Hepatocyte (in vitro differentiated cells): ENCODE results near the gene LYRM4. TPM values are rescaled to one million over a fixed set of nuclear protein-coding genes. Genes with fewer than 3 reads are reported as not detected.

Source experiments
- DNase-seq: peaks from one replicate; pipeline ENCODE4 v3.0.0-alpha.2; 2016; ENCODE audit warnings: low spot score
- H2AFZ ChIP-seq: fragments of 200-600 bp; sonication (generic); 2 replicates; pipeline ENCODE4 v1.6.0; 2016; ENCODE audit warnings: antibody characterized with exemption, mild to moderate bottlenecking
- H3K27ac ChIP-seq: fragments of 200-600 bp; sonication (generic); 2 replicates; pipeline ENCODE4 v1.5.1; 2016; ENCODE audit warnings: mild to moderate bottlenecking
- H3K27me3 ChIP-seq: fragments of 200-600 bp; sonication (generic); 2 replicates; pipeline ENCODE4 v1.6.1; 2016
- H3K36me3 ChIP-seq: fragments of 200-600 bp; sonication (generic); replicated peaks from 2 replicates; pipeline ENCODE4 v1.5.1; 2016; ENCODE audit warnings: low read depth; ENCODE audit not compliant: insufficient read depth
- H3K4me1 ChIP-seq: fragments of 200-600 bp; sonication (generic); 2 replicates; pipeline ENCODE4 v1.5.1; 2016; ENCODE audit warnings: mild to moderate bottlenecking, moderate library complexity; ENCODE audit not compliant: insufficient read depth
- H3K4me2 ChIP-seq: fragments of 200-600 bp; sonication (generic); 2 replicates; pipeline ENCODE4 v1.6.0; 2016
- H3K4me3 ChIP-seq: fragments of 200-600 bp; sonication (generic); 2 replicates; pipeline ENCODE4 v1.5.1; 2016; ENCODE audit warnings: mild to moderate bottlenecking
- H3K79me2 ChIP-seq: fragments of 200-600 bp; sonication (generic); 2 replicates; pipeline ENCODE4 v1.6.0; 2017; ENCODE audit warnings: mild to moderate bottlenecking
- H3K9me2 ChIP-seq: fragments of 200-600 bp; sonication (generic); replicated peaks from 2 replicates; pipeline ENCODE4 v1.6.0; 2017; ENCODE audit warnings: mild to moderate bottlenecking; ENCODE audit not compliant: insufficient read depth
- H3K9me3 ChIP-seq: fragments of 200-600 bp; sonication (generic); 2 replicates; pipeline ENCODE4 v1.5.1; 2016; ENCODE audit warnings: low read depth, mild to moderate bottlenecking
- H4K20me1 ChIP-seq: fragments of 200-600 bp; sonication (generic); 2 replicates; pipeline ENCODE4 v1.6.0; 2016; ENCODE audit warnings: mild to moderate bottlenecking; ENCODE audit not compliant: insufficient read depth, poor library complexity, severe bottlenecking
- EZH2 ChIP-seq: fragments of 200-600 bp; sonication (generic); IDR thresholded peaks from 2 replicates; pipeline ENCODE4 v1.6.1; 2016; ENCODE audit warnings: antibody characterized with exemption, mild to moderate bottlenecking, borderline replicate concordance
- EZH2phosphoT487 ChIP-seq: fragments of 200-600 bp; sonication (generic); IDR thresholded peaks from one replicate; pipeline ENCODE4 v1.6.1; 2018; ENCODE audit warnings: antibody characterized with exemption, mild to moderate bottlenecking, low read depth, moderate library complexity; ENCODE audit not compliant: unreplicated experiment, severe bottlenecking
- WGBS: methylation state at CpG from one replicate; pipeline ENCODE4 v1.1.6; 2016; ENCODE audit warnings: low lambda C conversion rate; ENCODE audit errors: missing lambda C conversion rate; 5-methylcytosine and 5-hydroxymethylcytosine counted together
- polyA plus RNA-seq: library from polyadenylated mRNA; unstranded; fragments of >200 nt; fragmentation: Nextera tagmentation; extraction: Ambion mirVana; gene quantifications from 2 replicates; pipeline ENCODE4 v1.2.1, GENCODE V29; 2016
- total RNA-seq: library from RNA; depleted of rRNA; stranded (reverse); fragments of >200 nt; gene quantifications from 2 replicates; pipeline ENCODE4 v1.2.3, GENCODE V29; 2014
- TF ChIP-seq, protein P1 (sequence below): fragments of 200-600 bp; sonication (generic); IDR thresholded peaks from 2 replicates; pipeline ENCODE4 v1.5.1; 2016; ENCODE audit warnings: antibody characterized with exemption, mild to moderate bottlenecking; ENCODE audit not compliant: poor library complexity

LYRM4 gene
- total and polyA plus RNA-seq, 2 experiments from 2014 or later: 20.5 to 22.9 TPM

DNA sequence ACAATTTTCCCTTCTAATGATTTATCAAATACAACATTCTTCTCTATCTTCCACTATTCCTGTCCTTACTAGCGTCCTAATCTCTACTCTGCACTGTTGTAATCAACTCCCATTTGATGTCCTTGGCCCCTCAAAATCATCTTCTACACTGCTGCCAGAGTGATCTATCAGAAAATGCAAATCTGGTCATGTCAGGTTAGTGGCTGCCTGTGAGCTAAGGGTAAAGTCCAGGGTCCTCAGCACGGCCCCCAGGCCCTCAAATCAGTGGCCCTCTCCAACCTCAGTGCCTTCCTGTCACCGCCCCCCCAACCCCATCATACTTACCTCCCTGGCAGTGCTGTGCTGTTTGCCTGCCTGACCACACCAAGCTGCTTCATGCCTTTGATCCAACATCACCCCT lies 3.8 kb downstream of the LYRM4 start:
- TF ChIP-seq EZH2phosphoT487 (no peak), EZH2 (no peak)
- TF ChIP-seq, protein P1, sequence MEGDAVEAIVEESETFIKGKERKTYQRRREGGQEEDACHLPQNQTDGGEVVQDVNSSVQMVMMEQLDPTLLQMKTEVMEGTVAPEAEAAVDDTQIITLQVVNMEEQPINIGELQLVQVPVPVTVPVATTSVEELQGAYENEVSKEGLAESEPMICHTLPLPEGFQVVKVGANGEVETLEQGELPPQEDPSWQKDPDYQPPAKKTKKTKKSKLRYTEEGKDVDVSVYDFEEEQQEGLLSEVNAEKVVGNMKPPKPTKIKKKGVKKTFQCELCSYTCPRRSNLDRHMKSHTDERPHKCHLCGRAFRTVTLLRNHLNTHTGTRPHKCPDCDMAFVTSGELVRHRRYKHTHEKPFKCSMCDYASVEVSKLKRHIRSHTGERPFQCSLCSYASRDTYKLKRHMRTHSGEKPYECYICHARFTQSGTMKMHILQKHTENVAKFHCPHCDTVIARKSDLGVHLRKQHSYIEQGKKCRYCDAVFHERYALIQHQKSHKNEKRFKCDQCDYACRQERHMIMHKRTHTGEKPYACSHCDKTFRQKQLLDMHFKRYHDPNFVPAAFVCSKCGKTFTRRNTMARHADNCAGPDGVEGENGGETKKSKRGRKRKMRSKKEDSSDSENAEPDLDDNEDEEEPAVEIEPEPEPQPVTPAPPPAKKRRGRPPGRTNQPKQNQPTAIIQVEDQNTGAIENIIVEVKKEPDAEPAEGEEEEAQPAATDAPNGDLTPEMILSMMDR: no peak
- no peak overlapping the region for H3K27ac ChIP-seq
- H4K20me1 ChIP-seq: no peaks in the 10 kb centered on the region
- H3K4me1 ChIP-seq: no peaks in the 10 kb centered on the region
- no peaks in the 10 kb centered on the region for H3K9me2 ChIP-seq
- H3K27me3 ChIP-seq: no peaks in the 10 kb centered on the region
- no peak for DNase-seq
- no peaks in the 10 kb centered on the region for H3K36me3 ChIP-seq
- 88% methylated on average over 3 of the region's 3 CpGs for WGBS
- H3K4me2 ChIP-seq: no peak overlapping the region
- H3K79me2 ChIP-seq: peaks cover 21% of the 10 kb centered on the region
- no peaks in the 10 kb centered on the region for H3K9me3 ChIP-seq
- H3K4me3 ChIP-seq: no peak overlapping the region
- H2AFZ ChIP-seq: no peak overlapping the region

GRCh38 chr6:5250911-5251310 lies 9.8 kb downstream of the LYRM4 start:
- TF ChIP-seq EZH2 (no peak), EZH2phosphoT487 (no peak)
- TF ChIP-seq, protein P1: no peak
- H3K4me1 ChIP-seq: no peaks in the 10 kb centered on the region
- H4K20me1 ChIP-seq: no peaks in the 10 kb centered on the region
- no peaks in the 10 kb centered on the region for H3K9me3 ChIP-seq
- H2AFZ ChIP-seq: no peak overlapping the region
- WGBS: 91% methylated on average over 4 of the region's 4 CpGs
- no peak for DNase-seq
- no peaks in the 10 kb centered on the region for H3K9me2 ChIP-seq
- no peak overlapping the region for H3K4me2 ChIP-seq
- H3K27ac ChIP-seq: no peak overlapping the region
- H3K4me3 ChIP-seq: no peak overlapping the region
- no peaks in the 10 kb centered on the region for H3K36me3 ChIP-seq
- no peaks in the 10 kb centered on the region for H3K79me2 ChIP-seq
- H3K27me3 ChIP-seq: no peaks in the 10 kb centered on the region

DNA sequence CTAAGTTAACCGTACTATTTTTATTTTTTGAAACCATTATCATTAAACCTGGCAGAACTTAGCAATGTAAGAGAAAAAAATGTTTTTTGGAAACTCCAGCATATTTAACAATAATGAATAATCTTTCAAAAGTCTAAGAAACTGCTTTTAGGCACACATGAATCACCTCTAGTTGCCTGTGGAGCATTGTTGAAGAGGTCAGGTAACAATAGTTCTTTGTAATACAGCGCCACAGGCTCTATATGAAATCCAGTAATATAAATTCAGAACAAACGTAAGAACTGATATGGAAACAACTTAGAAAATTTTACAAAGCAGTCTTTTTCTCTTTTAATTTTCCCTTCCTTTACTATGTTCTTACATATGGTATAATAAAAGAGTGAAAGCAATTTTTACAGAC lies 10.3 kb downstream of the LYRM4 start:
- no peaks in the 10 kb centered on the region for H3K9me2 ChIP-seq
- H3K27me3 ChIP-seq: no peaks in the 10 kb centered on the region
- 98% methylated on average over 3 of the region's 3 CpGs for WGBS
- no peaks in the 10 kb centered on the region for H3K36me3 ChIP-seq
- no peaks in the 10 kb centered on the region for H3K9me3 ChIP-seq
- no peak overlapping the region for H3K4me2 ChIP-seq
- H3K4me3 ChIP-seq: no peak overlapping the region
- peaks cover 2% of the 10 kb centered on the region for H3K79me2 ChIP-seq
- no peaks in the 10 kb centered on the region for H4K20me1 ChIP-seq
- no peak overlapping the region for H2AFZ ChIP-seq
- TF ChIP-seq EZH2: no peak
- TF ChIP-seq, protein P1: no peak
- no peak for TF ChIP-seq EZH2phosphoT487
- no peak overlapping the region for H3K27ac ChIP-seq
- no peak for DNase-seq
- no peaks in the 10 kb centered on the region for H3K4me1 ChIP-seq
